HG03095 (cell line): ENCODE data around the gene WWC1.
"Not testable (repeated sequence)": the region's sequence is repeated elsewhere in the genome, so short reads cannot be mapped to it uniquely, and the experiment has no call there.

Experiments used
- ATAC-seq: cut with Tn5 transposase; IDR thresholded peaks from one replicate; pipeline ENCODE4 v1.9.1; 2021; ENCODE audit warnings: moderate library complexity; ENCODE audit not compliant: unreplicated experiment

WWC1 gene

GRCh38 chr5:168328814-168329213, 37.4 kb downstream of the WWC1 start:
- peak; percentile 79 for ATAC-seq

GRCh38 chr5:168329302-168329701, 37.9 kb downstream of the WWC1 start:
- ATAC-seq: no peak

GRCh38 chr5:168332042-168332441, 40.6 kb downstream of the WWC1 start:
- ATAC-seq: no peak

GRCh38 chr5:168334280-168334679, 42.8 kb downstream of the WWC1 start:
- ATAC-seq: no peak

- no peak for ATAC-seq
These were observed 43.2 kb downstream of the WWC1 start for GRCh38 chr5:168334695-168335094.

GRCh38 chr5:168337361-168337760, 45.9 kb downstream of the WWC1 start:
- ATAC-seq: no peak

GRCh38 chr5:168339109-168339771, 47.8 kb downstream of the WWC1 start:
- no peak for ATAC-seq

GRCh38 chr5:168339772-168340140, 48.3 kb downstream of the WWC1 start:
- not testable (repeated sequence) for ATAC-seq

GRCh38 chr5:168340487-168340886, 49.0 kb downstream of the WWC1 start:
- ATAC-seq: no peak

GRCh38 chr5:168341178-168341577, 49.7 kb downstream of the WWC1 start:
- ATAC-seq: no peak

GRCh38 chr5:168342151-168342825, 50.8 kb downstream of the WWC1 start:
- ATAC-seq: no peak

GRCh38 chr5:168342985-168343384, 51.5 kb downstream of the WWC1 start:
- ATAC-seq: no peak

- ATAC-seq: no peak
These were observed 55.0 kb downstream of the WWC1 start for GRCh38 chr5:168346417-168346816.

GRCh38 chr5:168347368-168348083, 56.1 kb downstream of the WWC1 start:
- ATAC-seq: peak; percentile 77

GRCh38 chr5:168348084-168348414, 56.6 kb downstream of the WWC1 start:
- no peak for ATAC-seq

- ATAC-seq: no peak
These were observed 58.9 kb downstream of the WWC1 start for GRCh38 chr5:168350315-168350714.

- no peak for ATAC-seq
These were observed 61.9 kb downstream of the WWC1 start for GRCh38 chr5:168353216-168353957.

GRCh38 chr5:168354397-168354796, 63.0 kb downstream of the WWC1 start:
- ATAC-seq: no peak

GRCh38 chr5:168356171-168356570, 64.7 kb downstream of the WWC1 start:
- ATAC-seq: no peak

- no peak for ATAC-seq
These were observed 65.1 kb downstream of the WWC1 start for GRCh38 chr5:168356592-168356991.

GRCh38 chr5:168357876-168358275, 66.4 kb downstream of the WWC1 start:
- no peak for ATAC-seq
